Measurements from ENCODE around the gene ABCB9.

GRCh38 chr12:122882908-122883558 lies 83.2 kb downstream of the ABCB9 start:
- TF ChIP-seq, protein P1, sequence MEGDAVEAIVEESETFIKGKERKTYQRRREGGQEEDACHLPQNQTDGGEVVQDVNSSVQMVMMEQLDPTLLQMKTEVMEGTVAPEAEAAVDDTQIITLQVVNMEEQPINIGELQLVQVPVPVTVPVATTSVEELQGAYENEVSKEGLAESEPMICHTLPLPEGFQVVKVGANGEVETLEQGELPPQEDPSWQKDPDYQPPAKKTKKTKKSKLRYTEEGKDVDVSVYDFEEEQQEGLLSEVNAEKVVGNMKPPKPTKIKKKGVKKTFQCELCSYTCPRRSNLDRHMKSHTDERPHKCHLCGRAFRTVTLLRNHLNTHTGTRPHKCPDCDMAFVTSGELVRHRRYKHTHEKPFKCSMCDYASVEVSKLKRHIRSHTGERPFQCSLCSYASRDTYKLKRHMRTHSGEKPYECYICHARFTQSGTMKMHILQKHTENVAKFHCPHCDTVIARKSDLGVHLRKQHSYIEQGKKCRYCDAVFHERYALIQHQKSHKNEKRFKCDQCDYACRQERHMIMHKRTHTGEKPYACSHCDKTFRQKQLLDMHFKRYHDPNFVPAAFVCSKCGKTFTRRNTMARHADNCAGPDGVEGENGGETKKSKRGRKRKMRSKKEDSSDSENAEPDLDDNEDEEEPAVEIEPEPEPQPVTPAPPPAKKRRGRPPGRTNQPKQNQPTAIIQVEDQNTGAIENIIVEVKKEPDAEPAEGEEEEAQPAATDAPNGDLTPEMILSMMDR (IDR thresholded peaks at IDR 0.05; ENCODE audit: poor library complexity, severe bottlenecking): no peak
- no peak for TF ChIP-seq EP300 (conservative IDR thresholded peaks at IDR 0.05; ENCODE audit: poor library complexity, severe bottlenecking)
- no peak for TF ChIP-seq EZH2 (IDR thresholded peaks at IDR 0.05; ENCODE audit: borderline replicate concordance, insufficient read depth, low read length, poor library complexity, severe bottlenecking)
- no peak for TF ChIP-seq MXI1 (conservative IDR thresholded peaks at IDR 0.05; ENCODE audit: poor library complexity, severe bottlenecking)
- TF ChIP-seq REST (IDR thresholded peaks at IDR 0.05; ENCODE audit: borderline replicate concordance): no peak
- no peak for TF ChIP-seq POLR2AphosphoS5 (IDR thresholded peaks at IDR 0.05)
- no peak for TF ChIP-seq TAF1 (IDR thresholded peaks at IDR 0.05; ENCODE audit: low read depth)
